Measurements from ENCODE around the gene ZNF618.

DNA sequence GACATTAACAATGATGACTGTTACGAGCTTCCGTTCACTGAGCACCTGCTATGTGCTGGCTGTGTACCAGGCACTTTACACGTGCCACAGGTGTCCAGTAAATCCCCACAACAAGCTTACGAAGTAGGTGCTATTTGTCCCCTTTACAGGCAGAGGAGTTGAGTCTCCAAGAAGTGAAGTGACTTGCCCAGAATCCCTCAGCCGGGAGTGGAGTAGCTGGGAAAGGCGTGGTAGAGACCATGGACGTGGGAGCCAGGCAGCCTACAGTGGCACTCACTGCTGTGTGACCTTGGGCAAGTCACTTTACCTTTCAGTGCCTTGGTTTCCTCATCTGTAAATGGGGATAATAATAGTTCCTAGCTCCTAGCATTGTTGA lies 202.7 kb downstream of the ZNF618 start:
- TF ChIP-seq, protein P1, sequence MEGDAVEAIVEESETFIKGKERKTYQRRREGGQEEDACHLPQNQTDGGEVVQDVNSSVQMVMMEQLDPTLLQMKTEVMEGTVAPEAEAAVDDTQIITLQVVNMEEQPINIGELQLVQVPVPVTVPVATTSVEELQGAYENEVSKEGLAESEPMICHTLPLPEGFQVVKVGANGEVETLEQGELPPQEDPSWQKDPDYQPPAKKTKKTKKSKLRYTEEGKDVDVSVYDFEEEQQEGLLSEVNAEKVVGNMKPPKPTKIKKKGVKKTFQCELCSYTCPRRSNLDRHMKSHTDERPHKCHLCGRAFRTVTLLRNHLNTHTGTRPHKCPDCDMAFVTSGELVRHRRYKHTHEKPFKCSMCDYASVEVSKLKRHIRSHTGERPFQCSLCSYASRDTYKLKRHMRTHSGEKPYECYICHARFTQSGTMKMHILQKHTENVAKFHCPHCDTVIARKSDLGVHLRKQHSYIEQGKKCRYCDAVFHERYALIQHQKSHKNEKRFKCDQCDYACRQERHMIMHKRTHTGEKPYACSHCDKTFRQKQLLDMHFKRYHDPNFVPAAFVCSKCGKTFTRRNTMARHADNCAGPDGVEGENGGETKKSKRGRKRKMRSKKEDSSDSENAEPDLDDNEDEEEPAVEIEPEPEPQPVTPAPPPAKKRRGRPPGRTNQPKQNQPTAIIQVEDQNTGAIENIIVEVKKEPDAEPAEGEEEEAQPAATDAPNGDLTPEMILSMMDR (IDR thresholded peaks at IDR 0.05; ENCODE audit: poor library complexity) = no peak
- TF ChIP-seq EZH2phosphoT487 (IDR thresholded peaks at IDR 0.05; ENCODE audit: low read depth, severe bottlenecking, unreplicated experiment) (no peak), EZH2 (IDR thresholded peaks at IDR 0.05; ENCODE audit: borderline replicate concordance) (no peak)
